ENCODE measurements around the gene NID1. TPM values are rescaled to one million over a fixed set of nuclear protein-coding genes. Genes with fewer than 3 reads are reported as not detected.

Gene NID1
- total RNA-seq, 4 donors from 2014 or later, result 131 to 458 (median 203) TPM

Small RNA genes within 50 kb of the gene (small RNA-seq; reads per million reads assigned to genes)
- not detected for gene RF00019

Other genes starting within 250 kb of the NID1 start
- gene LYST, start 198.2 kb downstream of the NID1 start, total RNA-seq, result 100 to 1,000 TPM in 1 of 4 donors, 10 to 100 TPM in 3; 27.8 to 128 (median 41.3) TPM
- gene GPR137B, start 77.4 kb upstream of the NID1 start, total RNA-seq, result 10 to 100 TPM; 13.7 to 37.7 (median 26.0) TPM
- 10 to 100 TPM in 2 of 4 donors, 1 to 10 TPM in 2; 7.7 to 14.8 (median 10.9) TPM for gene ERO1B, start 216.9 kb upstream of the NID1 start, total RNA-seq